ENCODE results near the gene IL18BP.

The IL18BP gene

GRCh38 chr11:71996517-71996916 lies 2.2 kb upstream of the IL18BP start:
- POLR2A ChIA-PET = interaction anchor here (0.5 kb wide), 1 partner anchor 89 kb away, joined by 3 read pairs; no protein-coding TSS in a partner anchor
- Histone ChIP-seq H3K4me3 (ENCODE audit: low read depth, low read length) (no peak overlapping the region), H3K9me3 (ENCODE audit: control insufficient read depth, insufficient read depth, low read depth, low read length) (no peaks in the 10 kb centered on the region), H3K36me3 (ENCODE audit: control insufficient read depth in 2 of 2, insufficient read depth in 1 of 2, low read length in 2 of 2) (peaks cover 0 to 34% of the 10 kb centered on the region in 2 experiments; a peak in 1 of 3 replicates), H3K27ac (ENCODE audit: extremely low read depth, low read depth, low read length) (no peak overlapping the region), H3K4me1 (ENCODE audit: control insufficient read depth, insufficient read depth, low read length) (no peaks in the 10 kb centered on the region)
- TF ChIP-seq ZNF24 (tag by site-specific recombination; IDR thresholded peaks at IDR 0.05) (no peak), HOXD13 (CRISPR knock-in tag; IDR thresholded peaks at IDR 0.05; ENCODE audit: borderline replicate concordance) (no peak), ZNF169 (tag by site-specific recombination; IDR thresholded peaks at IDR 0.05) (no peak), ZNF544 (tag by site-specific recombination; IDR thresholded peaks at IDR 0.05) (no peak), REPIN1 (tag by site-specific recombination; IDR thresholded peaks at IDR 0.05; ENCODE audit: low read depth) (no peak), ZNF473 (tag by site-specific recombination; IDR thresholded peaks at IDR 0.05) (no peak), ZNF626 (tag by site-specific recombination; IDR thresholded peaks at IDR 0.05) (no peak), ZNF2 (tag by site-specific recombination; IDR thresholded peaks at IDR 0.05) (no peak)
- TF ChIP-seq, protein P1, sequence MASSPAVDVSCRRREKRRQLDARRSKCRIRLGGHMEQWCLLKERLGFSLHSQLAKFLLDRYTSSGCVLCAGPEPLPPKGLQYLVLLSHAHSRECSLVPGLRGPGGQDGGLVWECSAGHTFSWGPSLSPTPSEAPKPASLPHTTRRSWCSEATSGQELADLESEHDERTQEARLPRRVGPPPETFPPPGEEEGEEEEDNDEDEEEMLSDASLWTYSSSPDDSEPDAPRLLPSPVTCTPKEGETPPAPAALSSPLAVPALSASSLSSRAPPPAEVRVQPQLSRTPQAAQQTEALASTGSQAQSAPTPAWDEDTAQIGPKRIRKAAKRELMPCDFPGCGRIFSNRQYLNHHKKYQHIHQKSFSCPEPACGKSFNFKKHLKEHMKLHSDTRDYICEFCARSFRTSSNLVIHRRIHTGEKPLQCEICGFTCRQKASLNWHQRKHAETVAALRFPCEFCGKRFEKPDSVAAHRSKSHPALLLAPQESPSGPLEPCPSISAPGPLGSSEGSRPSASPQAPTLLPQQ (tag by site-specific recombination; IDR thresholded peaks at IDR 0.05) = no peak
- CTCF ChIA-PET = interaction anchor here (1.1 kb wide), 1 partner anchor 18 kb away, joined by 3 read pairs; no protein-coding TSS in a partner anchor

- peaks cover 0 to 38% of the 10 kb centered on the region in 2 experiments; a peak in 1 of 3 replicates for H3K36me3 ChIP-seq (ENCODE audit: control insufficient read depth in 2 of 2, insufficient read depth in 1 of 2, low read length in 2 of 2)
- H3K9me3 ChIP-seq (ENCODE audit: control insufficient read depth, insufficient read depth, low read depth, low read length) = no peaks in the 10 kb centered on the region
- POLR2A ChIA-PET = no interaction called here
- no peak overlapping the region for H3K4me3 ChIP-seq (ENCODE audit: low read depth, low read length)
- no peak for TF ChIP-seq ZBTB6 (tag by site-specific recombination; IDR thresholded peaks at IDR 0.05)
- no peak for TF ChIP-seq ZFP69B (tag by site-specific recombination; IDR thresholded peaks at IDR 0.05)
- TF ChIP-seq, protein P2, sequence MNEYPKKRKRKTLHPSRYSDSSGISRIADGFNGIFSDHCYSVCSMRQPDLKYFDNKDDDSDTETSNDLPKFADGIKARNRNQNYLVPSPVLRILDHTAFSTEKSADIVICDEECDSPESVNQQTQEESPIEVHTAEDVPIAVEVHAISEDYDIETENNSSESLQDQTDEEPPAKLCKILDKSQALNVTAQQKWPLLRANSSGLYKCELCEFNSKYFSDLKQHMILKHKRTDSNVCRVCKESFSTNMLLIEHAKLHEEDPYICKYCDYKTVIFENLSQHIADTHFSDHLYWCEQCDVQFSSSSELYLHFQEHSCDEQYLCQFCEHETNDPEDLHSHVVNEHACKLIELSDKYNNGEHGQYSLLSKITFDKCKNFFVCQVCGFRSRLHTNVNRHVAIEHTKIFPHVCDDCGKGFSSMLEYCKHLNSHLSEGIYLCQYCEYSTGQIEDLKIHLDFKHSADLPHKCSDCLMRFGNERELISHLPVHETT (tag by site-specific recombination; IDR thresholded peaks at IDR 0.05) = no peak
- TF ChIP-seq INSM2 (tag by site-specific recombination; IDR thresholded peaks at IDR 0.05) = no peak
- no peak for TF ChIP-seq ZXDB (tag by site-specific recombination; IDR thresholded peaks at IDR 0.05)
- TF ChIP-seq ZNF518A (tag by site-specific recombination; conservative IDR thresholded peaks at IDR 0.05; ENCODE audit: low read depth) = no peak
- TF ChIP-seq ZNF677 (tag by site-specific recombination; IDR thresholded peaks at IDR 0.05) = no peak
- TF ChIP-seq KLF8 (tag by site-specific recombination; IDR thresholded peaks at IDR 0.05) = no peak
- TF ChIP-seq, protein P3, sequence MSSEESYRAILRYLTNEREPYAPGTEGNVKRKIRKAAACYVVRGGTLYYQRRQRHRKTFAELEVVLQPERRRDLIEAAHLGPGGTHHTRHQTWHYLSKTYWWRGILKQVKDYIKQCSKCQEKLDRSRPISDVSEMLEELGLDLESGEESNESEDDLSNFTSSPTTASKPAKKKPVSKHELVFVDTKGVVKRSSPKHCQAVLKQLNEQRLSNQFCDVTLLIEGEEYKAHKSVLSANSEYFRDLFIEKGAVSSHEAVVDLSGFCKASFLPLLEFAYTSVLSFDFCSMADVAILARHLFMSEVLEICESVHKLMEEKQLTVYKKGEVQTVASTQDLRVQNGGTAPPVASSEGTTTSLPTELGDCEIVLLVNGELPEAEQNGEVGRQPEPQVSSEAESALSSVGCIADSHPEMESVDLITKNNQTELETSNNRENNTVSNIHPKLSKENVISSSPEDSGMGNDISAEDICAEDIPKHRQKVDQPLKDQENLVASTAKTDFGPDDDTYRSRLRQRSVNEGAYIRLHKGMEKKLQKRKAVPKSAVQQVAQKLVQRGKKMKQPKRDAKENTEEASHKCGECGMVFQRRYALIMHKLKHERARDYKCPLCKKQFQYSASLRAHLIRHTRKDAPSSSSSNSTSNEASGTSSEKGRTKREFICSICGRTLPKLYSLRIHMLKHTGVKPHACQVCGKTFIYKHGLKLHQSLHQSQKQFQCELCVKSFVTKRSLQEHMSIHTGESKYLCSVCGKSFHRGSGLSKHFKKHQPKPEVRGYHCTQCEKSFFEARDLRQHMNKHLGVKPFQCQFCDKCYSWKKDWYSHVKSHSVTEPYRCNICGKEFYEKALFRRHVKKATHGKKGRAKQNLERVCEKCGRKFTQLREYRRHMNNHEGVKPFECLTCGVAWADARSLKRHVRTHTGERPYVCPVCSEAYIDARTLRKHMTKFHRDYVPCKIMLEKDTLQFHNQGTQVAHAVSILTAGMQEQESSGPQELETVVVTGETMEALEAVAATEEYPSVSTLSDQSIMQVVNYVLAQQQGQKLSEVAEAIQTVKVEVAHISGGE (tag by site-specific recombination; conservative IDR thresholded peaks at IDR 0.05; ENCODE audit: low read depth) = no peak
- TF ChIP-seq SP7 (tag by site-specific recombination; IDR thresholded peaks at IDR 0.05) = no peak
- CTCF ChIA-PET = interaction anchor here (0.7 to 1.1 kb wide), 2 partner anchors 19 to 411 kb away, joined by 3 read pairs; no protein-coding TSS in a partner anchor
- no peaks in the 10 kb centered on the region for H3K4me1 ChIP-seq (ENCODE audit: control insufficient read depth, insufficient read depth, low read length)
- H3K27ac ChIP-seq (ENCODE audit: extremely low read depth, low read depth, low read length) = no peak overlapping the region
Observed at GRCh38 chr11:71996946-71997345, 1.8 kb upstream of the IL18BP start.
